ENCODE results near the gene ZNF783. TPM values are rescaled to one million over a fixed set of nuclear protein-coding genes. Genes with fewer than 3 reads are reported as not detected.

Gene ZNF783
- 16.8 TPM for total RNA-seq

GRCh38 chr7:149261829-149262617 lies at the start of gene ZNF783:
Gene ZNF783, plus strand, starts transcription at chr7:149262196. Its CDS starts 138 bp downstream, at chr7:149262334.

GRCh38 chr7:149239345-149240143 lies 22.5 kb upstream of the ZNF783 start, which contains the start of gene ZNF212:
Gene ZNF212, plus strand, starts transcription at chr7:149239651. Its CDS starts 128 bp downstream, at chr7:149239779.

Small RNA genes lying within 50 kb of the gene (small RNA-seq; reads per million reads assigned to genes)
- gene AC004941.2 (ENCODE audit: low replicate concordance), result not detected

Other genes with a start within 250 kb of the ZNF783 start
- gene PDIA4, start 233.7 kb upstream of the ZNF783 start, total RNA-seq, result 127 TPM
- 9.1 TPM for gene ZNF786, start 171.5 kb upstream of the ZNF783 start, total RNA-seq
- gene ZNF425, start 135.9 kb upstream of the ZNF783 start, total RNA-seq, result 4.6 TPM
- gene ZNF398, start 114.7 kb upstream of the ZNF783 start, total RNA-seq, result 17.1 TPM
- 43.7 TPM for gene ZNF282, start 66.7 kb upstream of the ZNF783 start, total RNA-seq
- gene ZNF212, start 22.5 kb upstream of the ZNF783 start, total RNA-seq, result 11.4 TPM
- 9.8 TPM for gene ZNF777, start 198.9 kb downstream of the ZNF783 start, total RNA-seq
- gene ZNF746, start 235.6 kb downstream of the ZNF783 start, total RNA-seq, result 19.3 TPM